ENCODE results near the gene BCL11B.

Gene BCL11B

GRCh38 chr14:99177046-99177655 is 94.8 kb downstream of the BCL11B start:
- DNase-seq, result no peak

- no peak for DNase-seq
Observed at GRCh38 chr14:99176156-99176945, 95.6 kb downstream of the BCL11B start.

GRCh38 chr14:99175331-99176155 is 96.5 kb downstream of the BCL11B start:
- no peak for DNase-seq

- DNase-seq, result no peak
Observed at GRCh38 chr14:99174770-99175319, 97.2 kb downstream of the BCL11B start.

GRCh38 chr14:99174081-99174769 is 97.8 kb downstream of the BCL11B start:
- DNase-seq, result no peak

GRCh38 chr14:99173506-99173905 is 98.5 kb downstream of the BCL11B start:
- DNase-seq, result no peak

GRCh38 chr14:99173086-99173485 is 98.9 kb downstream of the BCL11B start:
- DNase-seq, result no peak

GRCh38 chr14:99171396-99171795 is 100.6 kb downstream of the BCL11B start:
- DNase-seq, result no peak

- DNase-seq, result no peak
Observed at GRCh38 chr14:99169776-99170356, 102.1 kb downstream of the BCL11B start.

GRCh38 chr14:99168330-99168729 is 103.7 kb downstream of the BCL11B start:
- DNase-seq, result no peak

- DNase-seq, result no peak
Observed at GRCh38 chr14:99166506-99166905, 105.5 kb downstream of the BCL11B start.

- peak; percentile 28 for DNase-seq
Observed at GRCh38 chr14:99164712-99165111, 107.3 kb downstream of the BCL11B start.

GRCh38 chr14:99163446-99163845 is 108.6 kb downstream of the BCL11B start:
- DNase-seq, result no peak

GRCh38 chr14:99159341-99160340 is 112.4 kb downstream of the BCL11B start:
- no peak for DNase-seq

GRCh38 chr14:99158646-99159165 is 113.3 kb downstream of the BCL11B start:
- no peak for DNase-seq

- no peak for DNase-seq
Observed at GRCh38 chr14:99158150-99158549, 113.8 kb downstream of the BCL11B start.

- no peak for DNase-seq
Observed at GRCh38 chr14:99157676-99158075, 114.3 kb downstream of the BCL11B start.

- DNase-seq, result no peak
Observed at GRCh38 chr14:99157246-99157645, 114.8 kb downstream of the BCL11B start.

GRCh38 chr14:99156814-99157213 is 115.2 kb downstream of the BCL11B start:
- DNase-seq, result no peak

GRCh38 chr14:99156090-99156425 is 115.9 kb downstream of the BCL11B start:
- DNase-seq, result no peak

All from NCI-H1417 treated with DMSO at 0.1 percent for 48 hours (cell line).